ENCODE results near the gene UCMA. TPM values are rescaled to one million over a fixed set of nuclear protein-coding genes. Genes with fewer than 3 reads are reported as not detected.

The UCMA gene
- total RNA-seq, 3 donors from 2014 or later = not detected

- peaks cover 5% of the 10 kb centered on the region for H3K36me3 Mint-ChIP-seq (ENCODE audit: insufficient read depth)
- H3K9me3 Mint-ChIP-seq = peaks cover 4% of the 10 kb centered on the region
- H3K4me3 Mint-ChIP-seq = no peak overlapping the region
- ATAC-seq (no peak), DNase-seq (no peak)
- H3K27me3 Mint-ChIP-seq (ENCODE audit: low read depth) = no peaks in the 10 kb centered on the region
- no peaks in the 10 kb centered on the region for H3K4me1 Mint-ChIP-seq (ENCODE audit: low read depth)
Observed at GRCh38 chr10:13187135-13187534, 47.0 kb downstream of the UCMA start.

DNA sequence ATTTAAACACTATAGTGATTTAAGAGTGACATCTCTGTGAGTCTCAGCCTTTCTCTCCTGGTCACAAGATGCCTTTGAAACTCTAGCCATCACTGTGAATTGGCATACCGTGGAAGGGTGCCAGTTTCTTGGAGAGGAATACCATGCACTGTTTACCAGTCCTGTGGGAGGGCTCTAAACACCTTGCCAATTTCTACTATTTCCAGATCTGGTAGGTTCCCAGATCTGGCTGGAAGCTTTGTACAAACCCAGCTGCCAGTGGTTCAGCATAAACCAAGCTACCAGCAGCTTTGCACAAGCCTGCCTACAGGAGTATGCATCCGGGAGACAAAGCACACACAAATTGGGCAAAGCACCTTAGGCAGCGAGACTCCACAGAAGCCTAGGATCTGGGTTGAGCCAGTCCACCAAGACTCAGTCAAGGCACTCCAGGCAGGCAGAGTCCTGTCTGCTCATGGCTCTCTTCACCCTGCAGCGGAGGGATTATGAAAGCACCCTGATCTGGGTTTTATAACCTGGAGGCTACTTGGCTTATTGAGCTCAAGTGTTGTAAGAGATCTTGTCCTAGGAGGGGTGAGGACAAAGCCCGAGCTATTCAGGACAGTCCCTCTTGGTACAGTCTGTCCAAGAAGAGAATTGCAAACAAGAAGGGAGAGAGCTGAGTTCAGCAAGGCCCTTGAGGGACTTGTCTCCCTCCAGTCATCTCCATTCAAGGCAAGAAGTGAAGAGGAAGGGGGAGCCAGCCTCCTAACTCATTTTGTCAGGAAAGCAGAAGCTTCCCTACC is 49.3 kb downstream of the UCMA start:
- Mint-ChIP-seq H3K36me3 (ENCODE audit: insufficient read depth) (peaks cover 5% of the 10 kb centered on the region), H3K4me1 (ENCODE audit: low read depth) (no peaks in the 10 kb centered on the region)
- ATAC-seq = no peak

DNA sequence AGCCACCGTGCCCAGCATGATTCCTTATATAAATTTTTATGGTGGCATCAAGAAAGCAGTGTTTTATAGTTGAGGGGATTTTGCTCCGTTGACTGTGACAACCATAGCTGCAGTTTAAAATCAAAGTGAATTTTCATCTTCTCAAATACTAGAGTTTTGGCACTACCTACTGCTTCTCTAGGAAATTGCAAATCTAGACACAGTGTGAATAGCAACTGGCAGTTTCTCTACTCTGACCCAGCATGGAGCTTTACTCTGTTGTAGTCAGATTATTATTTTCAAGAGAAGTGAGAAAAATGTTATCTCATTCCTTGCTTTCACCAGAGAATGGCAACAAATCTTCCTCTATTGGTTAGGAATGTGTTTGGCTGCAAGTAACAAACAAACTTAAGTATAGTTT is 49.9 kb downstream of the UCMA start:
- Mint-ChIP-seq H3K4me1 (ENCODE audit: low read depth) (no peaks in the 10 kb centered on the region), H3K36me3 (ENCODE audit: insufficient read depth) (peaks cover 5% of the 10 kb centered on the region), H3K4me3 (no peak overlapping the region), H3K9me3 (peaks cover 4% of the 10 kb centered on the region), H3K27me3 (ENCODE audit: low read depth) (no peaks in the 10 kb centered on the region)
- ATAC-seq = no peak
- no peak for DNase-seq

More for the DNA sequence above, 49.3 kb downstream of the UCMA start:
- Mint-ChIP-seq H3K27me3 (ENCODE audit: low read depth) (no peaks in the 10 kb centered on the region), H3K4me3 (no peak overlapping the region), H3K9me3 (peaks cover 4% of the 10 kb centered on the region)
- DNase-seq = no peak

DNA sequence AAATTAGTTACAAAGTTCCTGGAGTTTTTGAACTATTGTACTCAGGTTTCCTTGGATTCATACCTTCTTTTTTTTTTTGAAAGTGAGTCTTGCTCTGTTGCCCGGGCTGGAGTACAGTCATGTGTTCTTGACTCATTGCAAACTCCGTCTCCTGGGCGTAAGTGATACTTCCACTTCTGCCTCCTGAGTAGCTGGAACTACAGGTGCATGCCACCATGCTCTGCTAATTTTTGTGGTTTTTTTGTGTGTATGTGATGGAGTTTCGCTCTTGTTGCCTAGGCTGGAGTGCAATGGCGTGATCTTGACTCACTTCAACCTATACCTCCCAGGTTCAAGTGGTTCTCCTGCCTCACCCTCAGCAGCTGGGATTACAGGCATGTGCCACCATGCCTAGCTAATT is 50.5 kb downstream of the UCMA start:
- DNase-seq (no peak), ATAC-seq (no peak)
- Mint-ChIP-seq H3K9me3 (peaks cover 4% of the 10 kb centered on the region), H3K4me1 (ENCODE audit: low read depth) (no peaks in the 10 kb centered on the region), H3K4me3 (no peak overlapping the region), H3K36me3 (ENCODE audit: insufficient read depth) (peaks cover 5% of the 10 kb centered on the region), H3K27me3 (ENCODE audit: low read depth) (no peaks in the 10 kb centered on the region)

DNA sequence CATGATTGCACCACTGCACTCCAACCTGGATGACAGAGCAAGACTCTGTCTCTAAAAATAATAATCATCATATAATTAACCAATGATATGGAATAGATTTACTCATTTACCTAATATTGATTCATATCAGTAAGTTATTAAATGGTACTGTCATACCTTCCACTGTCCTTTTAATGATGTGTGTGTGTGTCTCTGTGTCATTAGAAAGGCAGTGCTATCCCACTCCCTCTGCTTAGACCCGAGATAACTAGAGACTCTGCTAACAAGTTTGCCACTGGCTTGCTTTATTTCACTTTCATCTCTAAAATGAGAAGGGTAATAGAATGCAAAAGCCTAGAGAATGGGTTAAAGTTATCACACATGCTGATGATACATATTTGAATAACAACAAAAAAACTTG is 51.8 kb downstream of the UCMA start:
- peaks cover 7% of the 10 kb centered on the region for H3K36me3 Mint-ChIP-seq (ENCODE audit: insufficient read depth)
- H3K27me3 Mint-ChIP-seq (ENCODE audit: low read depth) = no peaks in the 10 kb centered on the region
- H3K9me3 Mint-ChIP-seq = peaks cover 4% of the 10 kb centered on the region
- ATAC-seq = no peak
- DNase-seq = no peak
- H3K4me3 Mint-ChIP-seq = no peak overlapping the region
- no peaks in the 10 kb centered on the region for H3K4me1 Mint-ChIP-seq (ENCODE audit: low read depth)

- peaks cover 4% of the 10 kb centered on the region for H3K36me3 Mint-ChIP-seq (ENCODE audit: insufficient read depth)
- ATAC-seq = peak; percentile 57 to 81
Observed at GRCh38 chr10:13180788-13181187, 53.4 kb downstream of the UCMA start.

DNA sequence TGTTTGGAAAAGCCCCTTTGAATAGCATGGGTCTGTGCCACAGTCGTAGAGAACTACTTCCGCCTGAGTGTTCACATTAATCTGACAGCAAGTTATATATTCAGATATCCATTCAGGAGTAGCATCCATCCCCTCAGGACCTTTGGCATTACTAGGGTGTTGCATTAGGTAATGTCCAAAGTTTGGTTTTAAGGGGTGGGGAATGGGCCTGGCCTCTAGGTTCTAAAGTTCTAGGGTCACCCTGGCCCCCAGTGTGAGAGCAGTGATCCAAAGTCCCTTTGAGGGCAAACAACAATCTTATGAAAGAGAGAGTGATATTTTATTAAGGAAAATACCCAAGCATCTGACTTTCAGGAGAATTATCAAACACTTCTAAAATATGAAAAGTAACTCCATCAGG is 60.6 kb downstream of the UCMA start:
- DNase-seq (no peak), ATAC-seq (no peak)
- H3K27me3 Mint-ChIP-seq (ENCODE audit: low read depth) = no peaks in the 10 kb centered on the region
- H3K4me1 Mint-ChIP-seq (ENCODE audit: low read depth) = no peaks in the 10 kb centered on the region
- no peak overlapping the region for H3K4me3 Mint-ChIP-seq
- H3K9me3 Mint-ChIP-seq = no peaks in the 10 kb centered on the region
- peaks cover 6% of the 10 kb centered on the region for H3K36me3 Mint-ChIP-seq (ENCODE audit: insufficient read depth)

More at GRCh38 chr10:13180788-13181187, 53.4 kb downstream of the UCMA start:
- no peaks in the 10 kb centered on the region for H3K9me3 Mint-ChIP-seq
- H3K4me1 Mint-ChIP-seq (ENCODE audit: low read depth) = no peaks in the 10 kb centered on the region
- DNase-seq = no peak
- H3K27me3 Mint-ChIP-seq (ENCODE audit: low read depth) = no peaks in the 10 kb centered on the region
- no peak overlapping the region for H3K4me3 Mint-ChIP-seq

Other genes with a start within 250 kb of the UCMA start
- under 1 TPM; 0.08 to 0.16 (median 0.10) TPM for gene CCDC3, start 232.7 kb downstream of the UCMA start, total RNA-seq
- 10 to 100 TPM; 14.6 to 29.0 (median 16.2) TPM for gene OPTN, start 134.2 kb downstream of the UCMA start, total RNA-seq
- 10 to 100 TPM; 39.3 to 66.9 (median 55.4) TPM for gene MCM10, start 72.8 kb downstream of the UCMA start, total RNA-seq
- 1 to 10 TPM; 5.9 to 7.5 (median 6.0) TPM for gene PHYH, start 65.7 kb upstream of the UCMA start, total RNA-seq
- 10 to 100 TPM; 43.4 to 56.2 (median 48.5) TPM for gene SEPHS1, start 113.9 kb upstream of the UCMA start, total RNA-seq

All from activated T-cell treated with anti-CD3 and anti-CD28 coated beads, Interleukin-2, amount 50 U/mL, for 4 hours (primary cell).